OCI-LY7 (cell line): Measurements from ENCODE around the gene CLCN5. TPM values are rescaled to one million over a fixed set of nuclear protein-coding genes. Genes with fewer than 3 reads are reported as not detected.

ENCODE experiments used
- BruUV-seq: library from RNA; stranded (reverse); fragments of 400-500 nt; replicated peaks from 2 replicates; lab custom pipeline; 2021; lab: Mats Ljungman, UMichigan
- CTCF ChIA-PET: fragments of 300-600 bp; sonication (Branson Sonifier 250); formaldehyde crosslinking; loops from one replicate; lab custom pipeline; 2022; ENCODE audit warnings: antibody characterized with exemption; ENCODE audit not compliant: unreplicated experiment; lab: Charles Lee
- POLR2A ChIA-PET: fragments of 300-600 bp; sonication (Branson Sonifier 250); formaldehyde crosslinking; loops from one replicate; lab custom pipeline; 2022; ENCODE audit warnings: antibody characterized with exemption; lab: Charles Lee
- DNase-seq: peaks from one replicate; pipeline ENCODE4 v3.0.0-alpha.2; 2015; ENCODE audit warnings: low spot score
- H2AFZ ChIP-seq: fragments of 200-600 bp; sonication (generic), shearing (Covaris generic); 2 replicates; pipeline ENCODE4 v1.6.1; 2014; ENCODE audit warnings: mild to moderate bottlenecking, antibody characterized with exemption, low read length, moderate library complexity
- H3K27ac ChIP-seq: fragments of 200-600 bp; sonication (generic); 2 replicates; pipeline ENCODE4 v1.5.1; 2014; ENCODE audit warnings: mixed run types, low read depth, mild to moderate bottlenecking, moderate library complexity, low read length, inconsistent platforms; ENCODE audit not compliant: poor library complexity, severe bottlenecking
- H3K36me3 ChIP-seq: fragments of 200-600 bp; sonication (generic); 2 replicates; pipeline ENCODE4 v1.6.1; 2014; ENCODE audit warnings: mild to moderate bottlenecking, antibody characterized with exemption, low read length, moderate library complexity, mixed read lengths; ENCODE audit not compliant: insufficient read depth
- H3K4me1 ChIP-seq: fragments of 200-600 bp; sonication (generic); 2 replicates; pipeline ENCODE4 v1.5.1; 2014; ENCODE audit warnings: mild to moderate bottlenecking, low read length; ENCODE audit not compliant: insufficient read depth, poor library complexity, severe bottlenecking
- H3K4me2 ChIP-seq: fragments of 200-600 bp; sonication (generic); 2 replicates; pipeline ENCODE4 v1.6.1; 2014; ENCODE audit warnings: mild to moderate bottlenecking, low read length
- H3K4me3 ChIP-seq: fragments of 200-600 bp; sonication (generic); 2 replicates; pipeline ENCODE4 v1.5.1; 2014; ENCODE audit warnings: mild to moderate bottlenecking, low read depth, low read length; ENCODE audit not compliant: poor library complexity, severe bottlenecking
- H3K79me2 ChIP-seq: fragments of 200-600 bp; sonication (generic); 2 replicates; pipeline ENCODE4 v1.6.1; 2016; ENCODE audit warnings: low read depth, mild to moderate bottlenecking, low read length, moderate library complexity, mixed read lengths; ENCODE audit not compliant: insufficient read depth
- H3K9me2 ChIP-seq: fragments of 200-600 bp; sonication (generic); 2 replicates; pipeline ENCODE4 v1.6.1; 2016; ENCODE audit warnings: mild to moderate bottlenecking, low read length, mixed read lengths; ENCODE audit not compliant: insufficient read depth
- H3K9me3 ChIP-seq: fragments of 200-600 bp; sonication (generic); 2 replicates; pipeline ENCODE4 v1.6.1; 2014; ENCODE audit warnings: mild to moderate bottlenecking, mixed run types, low read length, mixed read lengths
- H4K20me1 ChIP-seq: fragments of 200-600 bp; sonication (generic); 2 replicates; pipeline ENCODE4 v1.6.1; 2014; ENCODE audit warnings: mild to moderate bottlenecking, antibody characterized with exemption, low read length, moderate library complexity, mixed read lengths; ENCODE audit not compliant: insufficient read depth
- EZH2phosphoT487 ChIP-seq: fragments of 200-600 bp; sonication (generic); IDR thresholded peaks from 2 replicates; pipeline ENCODE4 v1.6.1; 2018; ENCODE audit warnings: low read depth, borderline replicate concordance, mild to moderate bottlenecking, mixed run types, antibody characterized with exemption, low read length, moderate library complexity, mixed read lengths
- intact Hi-C: fragments of 100-400 bp; cut with micrococcal nuclease; formaldehyde crosslinking; loops from one replicate; pipeline ENCODE4 v1.10.0; 2022; ENCODE audit not compliant: unreplicated experiment
- total RNA-seq, 2 experiments: library from RNA; depleted of rRNA in 1 of 2; stranded (reverse); fragments of >200 nt in 1 of 2; shearing (Covaris generic) in 1 of 2; gene quantifications; 2 replicates each; pipeline ENCODE4 v1.2.3, GENCODE V29; 2014 to 2022
- TF ChIP-seq, protein P1 (sequence below): fragments of 200-600 bp; sonication (generic); conservative IDR thresholded peaks from 2 replicates; pipeline ENCODE4 v1.5.1; 2014; ENCODE audit warnings: mild to moderate bottlenecking, antibody characterized with exemption, low read length, moderate library complexity, mixed read lengths

CLCN5 gene
- total RNA-seq, 2 experiments from 2014 or later = 4.1 to 5.3 TPM

GRCh38 chrX:50115973-50116372 lies 193.6 kb downstream of the CLCN5 start:
- DNase-seq = no peak
- Histone ChIP-seq H3K36me3 (no peaks in the 10 kb centered on the region), H3K79me2 (no peaks in the 10 kb centered on the region), H3K9me2 (no peaks in the 10 kb centered on the region), H3K4me3 (no peak overlapping the region), H4K20me1 (no peaks in the 10 kb centered on the region), H2AFZ (no peak overlapping the region), H3K27ac (no peak overlapping the region), H3K9me3 (no peaks in the 10 kb centered on the region), H3K4me2 (no peak overlapping the region), H3K4me1 (no peaks in the 10 kb centered on the region)
- intact Hi-C loops = no loop called here
- BruUV-seq = no TSS peak
- TF ChIP-seq, protein P1, sequence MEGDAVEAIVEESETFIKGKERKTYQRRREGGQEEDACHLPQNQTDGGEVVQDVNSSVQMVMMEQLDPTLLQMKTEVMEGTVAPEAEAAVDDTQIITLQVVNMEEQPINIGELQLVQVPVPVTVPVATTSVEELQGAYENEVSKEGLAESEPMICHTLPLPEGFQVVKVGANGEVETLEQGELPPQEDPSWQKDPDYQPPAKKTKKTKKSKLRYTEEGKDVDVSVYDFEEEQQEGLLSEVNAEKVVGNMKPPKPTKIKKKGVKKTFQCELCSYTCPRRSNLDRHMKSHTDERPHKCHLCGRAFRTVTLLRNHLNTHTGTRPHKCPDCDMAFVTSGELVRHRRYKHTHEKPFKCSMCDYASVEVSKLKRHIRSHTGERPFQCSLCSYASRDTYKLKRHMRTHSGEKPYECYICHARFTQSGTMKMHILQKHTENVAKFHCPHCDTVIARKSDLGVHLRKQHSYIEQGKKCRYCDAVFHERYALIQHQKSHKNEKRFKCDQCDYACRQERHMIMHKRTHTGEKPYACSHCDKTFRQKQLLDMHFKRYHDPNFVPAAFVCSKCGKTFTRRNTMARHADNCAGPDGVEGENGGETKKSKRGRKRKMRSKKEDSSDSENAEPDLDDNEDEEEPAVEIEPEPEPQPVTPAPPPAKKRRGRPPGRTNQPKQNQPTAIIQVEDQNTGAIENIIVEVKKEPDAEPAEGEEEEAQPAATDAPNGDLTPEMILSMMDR = no peak
- TF ChIP-seq EZH2phosphoT487 = no peak
- ChIA-PET CTCF (no interaction called here), POLR2A (no interaction called here)

DNA sequence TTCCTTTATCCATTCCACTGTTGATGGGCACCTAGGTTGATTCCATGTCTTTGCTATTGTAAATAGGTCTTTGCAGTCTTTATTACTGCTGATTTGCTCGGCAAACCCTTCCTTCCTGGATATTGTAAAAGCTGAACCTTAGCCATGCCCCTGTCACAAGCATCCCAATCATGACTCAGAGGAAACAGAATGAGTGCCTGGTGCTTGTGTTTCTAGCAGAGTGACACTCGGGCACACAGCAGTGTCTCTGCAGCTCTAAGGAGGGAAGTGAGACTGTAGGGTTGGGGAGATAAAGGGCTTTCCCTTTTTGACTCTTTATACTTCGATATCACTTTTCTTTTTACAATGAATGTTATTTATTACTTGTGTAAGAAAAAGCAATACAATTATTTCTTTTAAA lies 195.1 kb downstream of the CLCN5 start:
- TF ChIP-seq, protein P1 = no peak
- no peak for TF ChIP-seq EZH2phosphoT487
- Histone ChIP-seq H3K79me2 (no peaks in the 10 kb centered on the region), H3K4me1 (no peaks in the 10 kb centered on the region), H3K9me2 (no peaks in the 10 kb centered on the region), H3K9me3 (no peaks in the 10 kb centered on the region), H3K27ac (no peak overlapping the region), H3K4me2 (no peak overlapping the region), H2AFZ (no peak overlapping the region), H3K36me3 (no peaks in the 10 kb centered on the region), H4K20me1 (no peaks in the 10 kb centered on the region), H3K4me3 (no peak overlapping the region)
- intact Hi-C loops = no loop called here
- ChIA-PET CTCF (no interaction called here), POLR2A (no interaction called here)
- DNase-seq = no peak
- no TSS peak for BruUV-seq

GRCh38 chrX:50125480-50125879 lies 203.1 kb downstream of the CLCN5 start:
- Histone ChIP-seq H3K36me3 (no peaks in the 10 kb centered on the region), H3K27ac (no peak overlapping the region), H3K9me2 (no peaks in the 10 kb centered on the region), H3K4me2 (no peak overlapping the region), H3K79me2 (no peaks in the 10 kb centered on the region), H4K20me1 (no peaks in the 10 kb centered on the region), H3K4me3 (no peak overlapping the region), H3K9me3 (no peaks in the 10 kb centered on the region), H2AFZ (no peak overlapping the region), H3K4me1 (no peaks in the 10 kb centered on the region)
- POLR2A ChIA-PET = no interaction called here
- intact Hi-C loops = no loop called here
- BruUV-seq = no TSS peak
- DNase-seq = no peak
- TF ChIP-seq EZH2phosphoT487 = no peak
- TF ChIP-seq, protein P1 = no peak
- CTCF ChIA-PET = no interaction called here
